Measurements from ENCODE around the gene SHB.

Gene SHB

DNA sequence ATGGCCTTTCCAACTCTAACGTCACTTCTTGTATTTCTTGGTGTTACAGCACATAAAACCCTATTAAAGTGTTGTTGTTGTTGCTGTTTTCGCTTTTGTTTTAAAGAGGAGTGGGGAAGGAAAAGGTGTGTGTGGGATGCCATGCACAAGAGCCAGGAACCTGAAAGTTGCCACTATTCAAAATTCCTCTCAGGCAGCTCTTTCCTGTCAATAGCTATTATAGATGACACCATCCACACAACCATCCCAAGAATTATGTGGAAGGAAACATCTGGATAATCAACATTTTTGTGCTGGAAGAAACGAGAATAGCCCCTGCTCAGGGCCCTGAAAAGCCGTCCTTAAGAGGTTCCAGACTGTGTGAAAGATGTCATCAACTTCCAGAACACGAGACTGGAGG, 79.3 kb downstream of the SHB start:
- DNase-seq (ENCODE audit: low read depth in 3 of 3) = no peak

GRCh38 chr9:37988602-37989001, 80.4 kb downstream of the SHB start:
- DNase-seq (ENCODE audit: low read depth in 3 of 3) = no peak

GRCh38 chr9:37988041-37988440, 81.0 kb downstream of the SHB start:
- DNase-seq (ENCODE audit: low read depth in 3 of 3) = no peak

- no peak for DNase-seq (ENCODE audit: low read depth in 3 of 3)
Observed at GRCh38 chr9:37987467-37987981, 81.5 kb downstream of the SHB start.

- no peak for DNase-seq (ENCODE audit: low read depth in 3 of 3)
Observed at GRCh38 chr9:37986771-37987258, 82.2 kb downstream of the SHB start.

DNA sequence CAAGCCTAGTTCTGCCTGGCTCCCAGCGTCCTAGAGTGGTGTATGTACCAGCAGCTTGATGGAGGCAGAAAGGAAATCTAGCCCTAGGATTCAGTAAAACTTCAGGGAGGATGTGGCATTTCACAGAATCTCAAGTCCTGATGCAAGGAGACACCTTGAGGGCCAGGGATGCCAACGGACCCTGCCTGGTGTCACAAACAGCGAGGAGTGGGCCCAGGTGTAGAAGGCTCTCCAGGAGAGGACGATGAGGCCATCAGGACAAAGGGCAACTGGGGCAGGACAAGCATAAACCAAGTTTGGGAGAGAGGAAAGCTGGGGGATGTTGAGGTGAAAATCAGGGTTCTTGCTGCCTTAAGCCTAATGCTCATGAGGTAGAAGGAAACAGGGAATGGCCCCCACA, 83.0 kb downstream of the SHB start:
- DNase-seq (ENCODE audit: low read depth in 3 of 3) = no peak

DNA sequence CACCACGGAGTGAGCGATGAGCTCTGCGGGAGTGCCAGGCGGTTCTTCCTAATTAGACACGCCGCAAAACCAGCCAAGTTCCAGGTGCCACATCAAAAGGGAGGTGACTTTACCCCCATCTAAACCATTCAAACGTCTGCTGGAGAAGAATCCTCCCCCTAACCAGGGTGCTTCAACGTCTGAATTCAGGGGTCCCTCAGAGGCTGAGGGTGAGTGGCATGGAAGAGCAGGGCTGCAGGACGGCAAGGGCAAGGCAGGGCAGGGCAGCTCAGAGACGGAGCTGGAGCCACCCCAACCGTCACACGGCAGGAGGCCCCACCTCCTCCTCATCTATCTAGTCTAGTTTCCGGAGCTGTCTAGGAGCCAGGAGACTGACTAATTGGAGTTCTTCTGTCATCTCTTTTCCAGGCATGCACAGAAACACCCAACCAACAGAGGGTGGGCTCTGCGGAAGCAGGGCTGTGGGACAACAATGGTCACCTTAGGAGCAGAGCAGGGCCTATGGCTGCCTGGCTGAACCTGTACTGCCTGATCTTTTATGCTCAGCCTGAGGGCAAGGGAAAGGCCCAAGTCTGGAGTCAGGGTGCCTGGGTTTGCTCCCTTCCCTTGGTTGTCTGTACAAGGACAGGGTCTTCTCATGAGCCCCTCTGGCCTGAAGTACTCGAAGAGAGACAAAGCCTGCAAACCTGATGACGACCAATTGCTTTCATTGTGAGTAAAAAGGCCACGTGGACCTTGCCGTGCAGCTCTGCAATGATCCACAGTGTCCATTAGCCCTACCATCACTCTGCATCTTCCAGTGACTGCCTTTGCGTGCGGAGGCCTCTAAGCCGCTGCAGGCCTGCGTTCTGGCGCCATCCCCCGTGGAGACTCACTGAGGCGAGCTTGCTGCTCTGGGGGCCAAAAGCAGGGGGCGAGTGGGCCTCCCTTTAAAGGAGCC, 84.1 kb downstream of the SHB start:
- DNase-seq (ENCODE audit: low read depth in 3 of 3) = no peak

DNA sequence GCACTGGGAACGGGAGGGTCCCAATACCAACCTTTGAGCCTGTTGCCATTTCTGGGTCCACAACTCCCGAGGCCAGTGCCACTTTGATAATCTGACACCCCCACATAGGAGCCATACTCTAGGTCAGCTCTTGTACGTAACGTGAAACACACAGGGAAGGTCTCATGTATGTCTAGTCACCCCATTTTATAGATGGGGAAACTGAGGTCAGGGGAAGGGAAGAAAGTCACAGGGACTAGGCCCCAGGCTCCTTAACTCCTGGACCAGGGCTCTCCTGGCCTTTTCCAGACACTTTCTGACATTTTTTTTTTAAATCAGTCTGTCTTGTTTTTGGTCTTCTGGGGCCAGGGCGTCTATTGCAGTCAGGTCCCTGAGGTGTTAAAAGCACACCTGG, 84.8 kb downstream of the SHB start:
- DNase-seq (ENCODE audit: low read depth in 3 of 3) = no peak

- DNase-seq (ENCODE audit: low read depth in 3 of 3) = no peak
Observed at GRCh38 chr9:37983381-37984067, 85.5 kb downstream of the SHB start.

GRCh38 chr9:37979844-37980243, 89.2 kb downstream of the SHB start:
- DNase-seq (ENCODE audit: low read depth in 3 of 3) = no peak

GRCh38 chr9:37978983-37979382, 90.0 kb downstream of the SHB start:
- no peak for DNase-seq (ENCODE audit: low read depth in 3 of 3)

DNA sequence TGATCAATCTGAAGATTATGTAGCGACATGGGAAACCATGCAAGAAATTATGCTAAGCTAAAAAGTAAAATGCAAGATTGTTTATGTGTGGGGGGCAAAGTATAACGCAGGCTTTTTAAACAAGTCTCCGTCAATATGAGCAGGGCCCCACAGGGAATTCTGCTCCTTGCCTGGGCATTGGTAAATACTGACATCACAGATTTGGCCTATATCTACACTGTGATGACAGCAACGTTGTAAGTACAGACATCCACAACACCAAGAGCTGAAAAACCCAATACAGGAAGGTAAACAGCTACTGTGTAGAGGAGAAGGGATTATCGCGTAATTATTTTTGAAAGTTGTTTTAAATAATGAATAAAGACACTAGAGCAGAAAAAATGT, 90.6 kb downstream of the SHB start:
- no peak for DNase-seq (ENCODE audit: low read depth in 3 of 3)

DNA sequence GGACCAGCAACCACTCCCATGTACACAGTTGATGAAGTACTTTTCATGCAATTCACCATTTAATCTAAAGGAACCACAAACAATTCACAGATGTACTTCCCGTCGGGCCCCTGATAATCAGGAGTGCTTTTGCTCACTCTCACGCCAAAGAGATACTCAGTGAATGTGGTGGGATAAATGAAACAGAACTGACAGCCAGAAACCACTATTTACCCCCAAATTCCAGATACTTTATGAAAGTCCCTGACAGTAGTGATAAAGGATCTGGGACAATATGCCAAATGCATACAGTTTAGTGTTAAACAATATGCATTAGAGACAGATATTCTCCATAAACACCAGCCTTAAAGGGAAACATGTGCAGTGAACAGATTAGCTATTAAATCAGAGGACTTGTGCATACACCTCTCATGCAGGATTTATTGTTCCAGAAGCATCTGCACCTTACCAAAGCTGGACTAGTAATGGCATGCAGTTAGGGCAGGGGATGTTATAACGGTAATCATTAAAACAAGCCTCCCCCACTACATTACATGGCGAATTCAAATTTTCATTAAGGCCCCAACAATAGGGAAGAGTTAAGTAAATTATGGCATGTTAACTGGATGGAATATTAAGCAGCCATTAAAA, 91.1 kb downstream of the SHB start:
- DNase-seq (ENCODE audit: low read depth in 3 of 3) = no peak

DNA sequence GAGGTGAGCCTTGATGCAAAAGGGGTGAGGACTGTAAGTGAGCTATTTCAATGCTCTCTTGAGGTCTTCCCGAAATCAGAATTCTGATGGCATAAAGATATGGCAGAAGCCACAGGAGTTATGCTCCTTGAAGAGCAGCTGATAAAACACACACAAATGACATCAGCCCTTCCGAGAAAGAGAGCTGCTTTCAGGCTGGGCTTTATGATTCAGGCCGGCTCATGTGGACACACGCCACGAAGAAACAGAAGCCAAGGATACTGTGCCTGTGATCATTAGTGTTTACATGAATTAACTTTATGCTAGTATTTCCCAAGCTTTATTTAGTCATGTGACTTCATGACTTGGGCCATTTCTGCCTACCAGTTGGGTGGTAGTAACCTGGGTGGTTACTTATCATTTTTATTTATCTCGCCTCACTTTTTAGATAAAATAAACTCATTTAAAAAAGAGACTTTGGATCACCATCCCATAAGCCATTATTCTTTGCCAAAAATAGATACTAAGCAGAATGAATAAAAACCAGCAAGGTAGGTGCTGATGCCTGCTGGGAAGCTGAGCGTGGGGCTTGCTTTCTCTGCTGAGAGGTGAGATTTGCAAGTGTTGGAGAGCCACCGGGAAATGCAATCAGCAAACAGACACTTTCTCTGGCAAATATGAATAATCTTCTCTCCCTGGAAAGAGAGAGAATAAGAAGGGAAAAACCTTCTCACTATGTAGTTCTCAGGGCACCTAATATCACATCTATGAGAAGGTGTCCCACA, 92.1 kb downstream of the SHB start:
- DNase-seq (ENCODE audit: low read depth in 3 of 3) = no peak

DNA sequence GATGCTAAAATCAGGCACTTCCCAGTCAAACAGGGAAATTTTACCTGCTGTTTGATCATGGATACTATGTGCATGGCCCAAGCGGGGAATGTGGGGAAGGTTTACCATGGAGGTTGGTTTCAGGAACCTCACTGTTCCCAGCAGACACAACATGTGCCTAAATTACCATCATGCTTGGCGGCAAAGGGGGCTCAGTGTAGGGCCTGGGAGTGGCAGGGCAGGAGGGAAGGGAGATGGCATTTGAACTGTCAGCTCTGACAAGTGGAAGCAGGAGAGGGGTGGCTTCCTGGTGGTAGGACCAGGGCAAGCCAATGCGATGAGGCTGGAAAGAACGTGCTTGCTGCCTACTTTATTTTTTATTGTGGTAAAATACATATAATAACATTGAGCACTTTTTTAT, 93.4 kb downstream of the SHB start:
- no peak for DNase-seq (ENCODE audit: low read depth in 3 of 3)

- no peak for DNase-seq (ENCODE audit: low read depth in 3 of 3)
Observed at GRCh38 chr9:37974506-37975173, 94.4 kb downstream of the SHB start.

DNA sequence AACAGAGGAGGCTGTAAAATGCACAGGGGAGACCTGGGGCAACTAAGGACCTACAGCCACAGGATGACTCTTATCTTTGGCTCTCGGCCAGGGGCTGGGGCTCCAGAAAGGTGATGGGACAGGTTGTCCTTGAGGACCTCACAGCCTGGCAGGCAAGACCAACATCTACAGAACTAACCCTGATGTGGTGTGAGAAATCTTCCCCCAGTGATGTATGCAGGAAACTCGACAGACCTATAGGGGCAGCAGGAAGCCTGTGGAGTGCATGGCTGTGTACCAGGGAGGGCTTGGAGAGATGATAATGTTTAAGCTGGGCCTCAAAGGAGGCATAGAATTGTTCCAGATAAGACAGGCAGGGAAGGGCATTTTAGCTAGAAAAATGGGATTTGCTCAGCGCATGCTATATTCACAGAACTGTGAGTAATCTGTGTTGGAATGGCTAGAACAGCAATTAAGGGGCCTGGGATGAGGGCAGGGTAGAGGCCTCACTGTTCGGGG, 96.6 kb downstream of the SHB start:
- no peak for DNase-seq (ENCODE audit: low read depth in 3 of 3)

- DNase-seq (ENCODE audit: low read depth in 3 of 3) = no peak
Observed at GRCh38 chr9:37971691-37972090, 97.3 kb downstream of the SHB start.

DNA sequence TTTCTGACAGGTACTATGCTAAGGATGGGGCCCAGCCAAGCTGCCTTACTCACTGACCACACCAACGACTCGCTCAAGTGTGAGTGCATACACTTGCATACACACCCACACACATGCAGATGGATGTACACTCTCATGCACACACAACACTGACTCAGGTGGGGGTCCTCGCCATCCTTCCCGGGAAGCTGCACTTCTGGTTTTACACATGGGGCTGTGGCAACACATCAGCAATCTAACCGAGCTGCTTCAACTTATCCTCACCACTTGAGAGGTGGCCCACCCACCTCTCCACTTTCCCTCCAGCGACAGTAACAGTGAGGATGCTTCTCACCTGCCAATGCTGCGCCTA, 97.9 kb downstream of the SHB start:
- no peak for DNase-seq (ENCODE audit: low read depth in 3 of 3)

DNA sequence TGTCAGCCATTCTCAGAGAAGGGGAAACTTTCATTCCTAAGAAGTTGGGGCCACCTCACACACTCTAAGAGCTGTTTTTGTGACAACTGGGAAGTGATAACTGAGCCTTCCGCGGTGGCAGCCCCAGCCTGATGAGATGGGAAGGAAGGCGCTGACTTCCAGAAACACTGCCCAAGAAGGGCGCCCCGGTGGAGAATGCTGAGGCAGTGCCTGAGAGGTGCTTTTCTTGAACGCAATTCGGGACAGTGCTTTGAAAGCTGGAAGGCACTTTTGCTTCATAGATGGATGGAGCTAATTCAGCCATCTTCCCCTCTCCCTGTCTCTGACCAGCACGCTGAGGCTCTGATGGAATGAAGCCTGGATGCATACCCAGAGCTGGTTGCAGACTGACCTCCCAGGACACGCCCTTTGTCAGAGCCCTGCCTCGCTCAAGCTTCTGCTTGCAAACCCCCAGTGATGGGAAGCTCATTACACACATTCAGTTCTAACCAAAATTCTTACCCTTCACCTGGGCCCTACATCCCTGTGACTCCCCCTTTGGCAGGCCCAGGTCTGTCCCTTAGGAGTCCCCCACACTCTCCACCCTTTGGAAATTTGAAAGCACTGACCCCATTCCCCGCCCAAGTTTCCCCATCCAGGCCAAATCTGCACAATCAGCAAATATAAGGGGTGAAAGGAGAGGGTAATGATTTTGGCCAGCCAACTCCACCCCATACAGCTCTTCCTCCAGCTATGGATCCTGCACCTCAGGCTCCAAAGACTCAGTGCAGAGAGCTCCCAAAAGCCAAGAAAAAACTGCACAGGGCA, 98.5 kb downstream of the SHB start:
- DNase-seq (ENCODE audit: low read depth in 3 of 3) = no peak
